Calu3 (cell line): Measurements from ENCODE around the gene URI1. TPM values are rescaled to one million over a fixed set of nuclear protein-coding genes. Genes with fewer than 3 reads are reported as not detected.
"Not testable (repeated sequence)": the region's sequence is repeated elsewhere in the genome, so short reads cannot be mapped to it uniquely, and the experiment has no call there.

ENCODE experiments used
- BruUV-seq: library from RNA; stranded (reverse); fragments of 400-500 nt; replicated peaks from 2 replicates; lab custom pipeline; 2021; lab: Mats Ljungman, UMichigan
- CTCF ChIA-PET: fragments of 300-600 bp; sonication (Branson Sonifier 250); formaldehyde crosslinking; loops from one replicate; lab custom pipeline; 2022; ENCODE audit warnings: antibody characterized with exemption; lab: Charles Lee
- DNase-seq: peaks from one replicate; pipeline ENCODE4 v3.0.0; 2022
- H3K27ac Mint-ChIP-seq: one replicate; pipeline ENCODE4 v1.8.0; 2022; ENCODE audit warnings: mixed read lengths; ENCODE audit not compliant: unreplicated experiment
- H3K27me3 Mint-ChIP-seq: one replicate; pipeline ENCODE4 v1.8.0; 2022; ENCODE audit warnings: mixed read lengths; ENCODE audit not compliant: unreplicated experiment
- H3K36me3 Mint-ChIP-seq: one replicate; pipeline ENCODE4 v1.8.0; 2022; ENCODE audit warnings: mild to moderate bottlenecking, moderate library complexity, mixed read lengths; ENCODE audit not compliant: insufficient read depth, unreplicated experiment
- H3K4me1 Mint-ChIP-seq: one replicate; pipeline ENCODE4 v1.8.0; 2022; ENCODE audit warnings: mild to moderate bottlenecking, low read depth, mixed read lengths; ENCODE audit not compliant: unreplicated experiment
- H3K4me3 Mint-ChIP-seq: one replicate; pipeline ENCODE4 v1.8.0; 2022; ENCODE audit warnings: mild to moderate bottlenecking, low read depth, moderate library complexity, mixed read lengths; ENCODE audit not compliant: unreplicated experiment
- H3K9me3 Mint-ChIP-seq: one replicate; pipeline ENCODE4 v1.8.0; 2022; ENCODE audit warnings: low read depth, mixed read lengths; ENCODE audit not compliant: unreplicated experiment
- intact Hi-C: fragments of 100-400 bp; cut with micrococcal nuclease; formaldehyde crosslinking; loops from one replicate; pipeline ENCODE4 v1.10.0; 2022; ENCODE audit not compliant: unreplicated experiment
- total RNA-seq: library from RNA; stranded (reverse); gene quantifications from 2 replicates; pipeline ENCODE4 v1.2.3, GENCODE V29; 2022
- TF ChIP-seq, protein P1 (sequence below): fragments of 200-600 bp; IDR thresholded peaks from one replicate; pipeline ENCODE4 v1.8.0; 2022; ENCODE audit warnings: antibody characterized with exemption; ENCODE audit not compliant: unreplicated experiment

URI1 gene
- total RNA-seq, 1 experiment from 2014 or later: 50.6 TPM

DNA sequence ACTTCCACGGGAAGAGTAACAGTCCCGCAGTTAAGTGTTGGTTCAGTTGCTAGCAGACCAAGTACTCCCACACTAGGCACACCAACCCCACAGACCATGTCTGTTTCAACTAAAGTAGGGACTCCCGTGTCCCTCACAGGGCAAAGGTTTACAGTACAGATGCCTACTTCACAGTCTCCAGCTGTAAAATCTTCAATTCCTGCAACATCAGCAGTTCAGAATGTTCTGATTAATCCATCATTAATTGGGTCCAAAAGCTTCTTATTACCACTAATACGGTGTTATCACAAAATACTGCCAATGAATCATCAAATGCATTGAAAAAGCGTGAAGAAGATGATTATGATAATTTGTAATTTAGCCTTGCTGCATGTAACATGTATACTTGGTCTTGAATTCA lies 95.8 kb downstream of the URI1 start:
- CTCF ChIA-PET: no interaction called here
- intact Hi-C loops: no loop called here
- no TSS peak for BruUV-seq
- DNase-seq: no peak
- no peaks in the 10 kb centered on the region for H3K27me3 Mint-ChIP-seq
- no peaks in the 10 kb centered on the region for H3K4me1 Mint-ChIP-seq
- TF ChIP-seq, protein P1, sequence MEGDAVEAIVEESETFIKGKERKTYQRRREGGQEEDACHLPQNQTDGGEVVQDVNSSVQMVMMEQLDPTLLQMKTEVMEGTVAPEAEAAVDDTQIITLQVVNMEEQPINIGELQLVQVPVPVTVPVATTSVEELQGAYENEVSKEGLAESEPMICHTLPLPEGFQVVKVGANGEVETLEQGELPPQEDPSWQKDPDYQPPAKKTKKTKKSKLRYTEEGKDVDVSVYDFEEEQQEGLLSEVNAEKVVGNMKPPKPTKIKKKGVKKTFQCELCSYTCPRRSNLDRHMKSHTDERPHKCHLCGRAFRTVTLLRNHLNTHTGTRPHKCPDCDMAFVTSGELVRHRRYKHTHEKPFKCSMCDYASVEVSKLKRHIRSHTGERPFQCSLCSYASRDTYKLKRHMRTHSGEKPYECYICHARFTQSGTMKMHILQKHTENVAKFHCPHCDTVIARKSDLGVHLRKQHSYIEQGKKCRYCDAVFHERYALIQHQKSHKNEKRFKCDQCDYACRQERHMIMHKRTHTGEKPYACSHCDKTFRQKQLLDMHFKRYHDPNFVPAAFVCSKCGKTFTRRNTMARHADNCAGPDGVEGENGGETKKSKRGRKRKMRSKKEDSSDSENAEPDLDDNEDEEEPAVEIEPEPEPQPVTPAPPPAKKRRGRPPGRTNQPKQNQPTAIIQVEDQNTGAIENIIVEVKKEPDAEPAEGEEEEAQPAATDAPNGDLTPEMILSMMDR: no peak
- H3K4me3 Mint-ChIP-seq: no peak overlapping the region
- peaks cover 10% of the 10 kb centered on the region for H3K9me3 Mint-ChIP-seq
- no peaks in the 10 kb centered on the region for H3K36me3 Mint-ChIP-seq
- H3K27ac Mint-ChIP-seq: no peak overlapping the region

DNA sequence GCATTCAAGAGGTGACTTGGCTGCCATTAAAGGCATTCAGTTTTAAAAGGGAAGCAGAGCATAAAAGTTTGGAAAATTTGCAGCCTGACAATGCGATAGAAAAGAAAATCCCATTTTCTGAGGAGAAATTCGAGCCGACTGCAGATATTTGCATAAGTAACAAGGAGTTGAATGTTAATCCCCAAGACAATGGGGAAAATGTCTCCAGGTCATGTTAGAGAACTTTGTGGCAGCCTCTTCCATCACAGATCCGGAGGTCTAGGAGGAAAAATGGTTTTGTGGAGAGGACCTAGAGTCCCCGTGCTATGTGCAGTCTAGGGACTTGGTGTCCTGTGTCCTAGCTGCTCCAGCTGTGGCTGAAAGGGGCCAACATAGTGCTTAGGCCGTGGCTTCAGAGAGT lies 99.9 kb downstream of the URI1 start:
- BruUV-seq, CTCF ChIA-PET, intact Hi-C loops, H3K27ac Mint-ChIP-seq, H3K9me3 Mint-ChIP-seq, H3K4me1 Mint-ChIP-seq, DNase-seq, H3K27me3 Mint-ChIP-seq, H3K36me3 Mint-ChIP-seq, H3K4me3 Mint-ChIP-seq: not testable (repeated sequence)

DNA sequence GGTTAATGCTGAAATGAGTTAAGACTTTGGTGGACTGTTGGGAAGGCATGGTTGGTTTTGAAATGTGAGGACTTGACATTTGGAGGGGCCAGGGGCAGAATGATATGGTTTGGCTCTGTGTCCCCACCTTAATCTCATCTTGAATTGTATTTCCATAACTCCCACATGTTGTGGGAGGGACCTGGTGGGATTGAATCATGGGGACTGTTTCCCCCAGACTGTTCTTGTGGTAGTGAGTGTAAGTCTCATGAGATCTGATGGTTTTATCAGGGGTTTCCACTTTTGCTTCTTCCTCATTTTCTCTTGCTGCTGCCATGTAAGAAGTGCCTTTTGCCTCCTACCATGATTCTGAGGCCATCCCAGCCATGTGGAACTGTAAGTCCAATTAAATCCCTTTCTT lies 101.0 kb downstream of the URI1 start:
- H3K4me3 Mint-ChIP-seq, intact Hi-C loops, CTCF ChIA-PET, BruUV-seq, H3K9me3 Mint-ChIP-seq, DNase-seq, H3K27me3 Mint-ChIP-seq, H3K4me1 Mint-ChIP-seq, H3K36me3 Mint-ChIP-seq, H3K27ac Mint-ChIP-seq: not testable (repeated sequence)

DNA sequence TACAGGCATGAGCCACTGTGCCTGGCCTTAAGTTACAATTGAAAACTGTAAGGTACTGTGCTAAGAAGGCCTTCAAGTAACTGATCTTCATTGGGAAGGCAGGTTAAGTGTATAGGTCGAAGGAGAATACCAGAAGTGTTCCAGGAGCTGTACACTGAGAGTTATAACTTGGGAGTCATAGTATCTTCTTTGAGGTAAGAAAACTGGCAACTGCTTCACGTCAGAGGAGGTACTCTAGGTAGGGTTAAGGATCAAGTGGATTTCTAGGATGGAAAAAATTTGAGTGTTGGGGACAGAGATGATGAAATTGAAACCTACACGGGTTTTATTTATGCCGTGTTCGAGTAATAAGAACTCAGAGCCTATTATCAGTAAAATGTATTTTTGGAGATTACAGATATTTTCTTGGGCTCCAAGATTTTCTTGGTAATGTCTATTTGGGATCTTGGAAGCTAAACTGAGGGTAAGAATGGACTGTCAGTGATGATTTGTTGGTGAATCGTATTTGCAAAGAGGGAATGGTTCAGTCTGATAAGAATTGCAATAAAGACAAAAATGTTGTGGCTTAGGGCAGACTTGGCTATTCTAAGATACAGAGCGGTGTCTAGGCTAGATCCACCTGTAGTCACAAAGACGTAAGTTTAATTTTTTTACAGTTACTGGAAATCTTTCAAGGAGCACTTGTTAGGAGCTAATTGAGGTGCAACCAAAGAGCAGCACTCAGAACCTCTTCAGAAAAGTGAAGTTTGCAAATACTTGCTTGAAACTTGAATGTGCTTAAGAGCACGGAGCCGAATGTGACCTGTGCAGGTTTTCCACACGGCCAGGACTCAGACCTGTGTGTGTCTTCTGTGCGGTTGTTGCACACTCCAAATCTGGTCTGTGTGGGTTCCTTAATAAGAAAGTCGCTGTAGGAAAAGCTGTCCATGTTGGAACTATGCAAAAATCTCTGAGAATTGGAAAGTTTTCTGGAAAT lies 102.5 kb downstream of the URI1 start:
- no TSS peak for BruUV-seq
- H3K27ac Mint-ChIP-seq: no peak overlapping the region
- TF ChIP-seq, protein P1: no peak
- H3K36me3 Mint-ChIP-seq: peaks cover 8% of the 10 kb centered on the region
- peaks cover 2% of the 10 kb centered on the region for H3K9me3 Mint-ChIP-seq
- intact Hi-C loops: no loop called here
- H3K27me3 Mint-ChIP-seq: no peaks in the 10 kb centered on the region
- no peak overlapping the region for H3K4me3 Mint-ChIP-seq
- no peaks in the 10 kb centered on the region for H3K4me1 Mint-ChIP-seq
- DNase-seq: no peak
- CTCF ChIA-PET: no interaction called here

DNA sequence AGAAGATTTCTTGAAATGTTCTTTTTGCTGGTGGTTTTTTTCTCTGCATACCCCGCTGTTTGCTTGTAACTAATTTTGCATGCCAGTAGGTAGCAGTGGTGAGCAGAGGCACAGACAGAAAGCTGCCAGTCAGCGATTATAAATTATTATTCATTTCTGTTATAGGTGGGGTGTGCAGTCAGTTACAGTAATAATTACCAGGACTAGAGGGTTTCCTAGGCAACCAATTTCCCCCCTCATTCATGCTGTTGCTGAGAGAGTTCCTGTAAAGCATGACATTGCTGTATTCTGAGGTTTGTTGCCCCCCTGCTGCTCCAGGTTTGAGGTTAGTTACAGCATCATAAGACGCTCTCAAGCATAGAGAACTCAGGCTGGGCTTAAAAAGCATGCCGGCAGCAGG lies 104.5 kb downstream of the URI1 start:
- Mint-ChIP-seq H3K9me3 (no peaks in the 10 kb centered on the region), H3K4me3 (no peak overlapping the region), H3K27me3 (no peaks in the 10 kb centered on the region), H3K27ac (no peak overlapping the region), H3K36me3 (peaks cover 8% of the 10 kb centered on the region), H3K4me1 (no peaks in the 10 kb centered on the region)
- BruUV-seq: no TSS peak
- TF ChIP-seq, protein P1: peak; percentile 40
- intact Hi-C loops: no loop called here
- DNase-seq: no peak
- CTCF ChIA-PET: no interaction called here
